ENCODE results near the gene ATXN7.
A peak's percentile ranks its signal among the peaks of the same experiment; 100 is the strongest.

ATXN7 gene

GRCh38 chr3:64023861-64024223, 160.2 kb downstream of the ATXN7 start:
- no peak overlapping the region for H3K9ac ChIP-seq (ENCODE audit: low read depth, low read length)
- H3K36me3 ChIP-seq (ENCODE audit: control insufficient read depth, insufficient read depth, low read length), result peaks cover 30% of the 10 kb centered on the region
- H3K27ac ChIP-seq (ENCODE audit: low read depth, low read length), result no peak overlapping the region
- peaks cover 7% of the 10 kb centered on the region for H3K4me1 ChIP-seq (ENCODE audit: control insufficient read depth, insufficient read depth, low read length)
- H3K27me3 ChIP-seq (ENCODE audit: control insufficient read depth, insufficient read depth, low read length), result no peaks in the 10 kb centered on the region
- no peaks in the 10 kb centered on the region for H3K9me3 ChIP-seq (ENCODE audit: control insufficient read depth, insufficient read depth, low read length)
- H3K4me3 ChIP-seq (ENCODE audit: low read depth, low read length), result peak overlapping the region; percentile 100

GRCh38 chr3:64026346-64026745, 162.7 kb downstream of the ATXN7 start:
- H3K9me3 ChIP-seq (ENCODE audit: control insufficient read depth, insufficient read depth, low read length), result no peaks in the 10 kb centered on the region
- H3K36me3 ChIP-seq (ENCODE audit: control insufficient read depth, insufficient read depth, low read length), result peaks cover 5% of the 10 kb centered on the region
- peaks cover 19% of the 10 kb centered on the region for H3K4me1 ChIP-seq (ENCODE audit: control insufficient read depth, insufficient read depth, low read length)
- H3K27me3 ChIP-seq (ENCODE audit: control insufficient read depth, insufficient read depth, low read length), result no peaks in the 10 kb centered on the region
- H3K27ac ChIP-seq (ENCODE audit: low read depth, low read length), result no peak overlapping the region
- no peak overlapping the region for H3K9ac ChIP-seq (ENCODE audit: low read depth, low read length)
- H3K4me3 ChIP-seq (ENCODE audit: low read depth, low read length), result no peak overlapping the region

GRCh38 chr3:64027658-64028057, 164.0 kb downstream of the ATXN7 start:
- Histone ChIP-seq H3K4me1 (ENCODE audit: control insufficient read depth, insufficient read depth, low read length) (peaks cover 14% of the 10 kb centered on the region), H3K27me3 (ENCODE audit: control insufficient read depth, insufficient read depth, low read length) (no peaks in the 10 kb centered on the region), H3K27ac (ENCODE audit: low read depth, low read length) (no peak overlapping the region), H3K36me3 (ENCODE audit: control insufficient read depth, insufficient read depth, low read length) (no peaks in the 10 kb centered on the region), H3K9me3 (ENCODE audit: control insufficient read depth, insufficient read depth, low read length) (no peaks in the 10 kb centered on the region), H3K9ac (ENCODE audit: low read depth, low read length) (no peak overlapping the region), H3K4me3 (ENCODE audit: low read depth, low read length) (no peak overlapping the region)

GRCh38 chr3:64028754-64029153, 165.1 kb downstream of the ATXN7 start:
- Histone ChIP-seq H3K9ac (ENCODE audit: low read depth, low read length) (no peak overlapping the region), H3K4me3 (ENCODE audit: low read depth, low read length) (no peak overlapping the region), H3K4me1 (ENCODE audit: control insufficient read depth, insufficient read depth, low read length) (peaks cover 14% of the 10 kb centered on the region), H3K36me3 (ENCODE audit: control insufficient read depth, insufficient read depth, low read length) (no peaks in the 10 kb centered on the region), H3K27me3 (ENCODE audit: control insufficient read depth, insufficient read depth, low read length) (no peaks in the 10 kb centered on the region), H3K9me3 (ENCODE audit: control insufficient read depth, insufficient read depth, low read length) (no peaks in the 10 kb centered on the region), H3K27ac (ENCODE audit: low read depth, low read length) (no peak overlapping the region)

GRCh38 chr3:64029287-64029686, 165.6 kb downstream of the ATXN7 start:
- no peaks in the 10 kb centered on the region for H3K27me3 ChIP-seq (ENCODE audit: control insufficient read depth, insufficient read depth, low read length)
- no peak overlapping the region for H3K9ac ChIP-seq (ENCODE audit: low read depth, low read length)
- no peaks in the 10 kb centered on the region for H3K36me3 ChIP-seq (ENCODE audit: control insufficient read depth, insufficient read depth, low read length)
- peaks cover 14% of the 10 kb centered on the region for H3K4me1 ChIP-seq (ENCODE audit: control insufficient read depth, insufficient read depth, low read length)
- no peak overlapping the region for H3K27ac ChIP-seq (ENCODE audit: low read depth, low read length)
- H3K4me3 ChIP-seq (ENCODE audit: low read depth, low read length), result no peak overlapping the region
- no peaks in the 10 kb centered on the region for H3K9me3 ChIP-seq (ENCODE audit: control insufficient read depth, insufficient read depth, low read length)

GRCh38 chr3:64030741-64031140, 167.1 kb downstream of the ATXN7 start:
- no peaks in the 10 kb centered on the region for H3K27me3 ChIP-seq (ENCODE audit: control insufficient read depth, insufficient read depth, low read length)
- H3K9ac ChIP-seq (ENCODE audit: low read depth, low read length), result peak overlapping the region; percentile 15; the same call in 1 of the 2 replicates
- H3K4me3 ChIP-seq (ENCODE audit: low read depth, low read length), result no peak overlapping the region
- H3K27ac ChIP-seq (ENCODE audit: low read depth, low read length), result no peak overlapping the region
- H3K36me3 ChIP-seq (ENCODE audit: control insufficient read depth, insufficient read depth, low read length), result no peaks in the 10 kb centered on the region
- H3K4me1 ChIP-seq (ENCODE audit: control insufficient read depth, insufficient read depth, low read length), result peaks cover 14% of the 10 kb centered on the region
- H3K9me3 ChIP-seq (ENCODE audit: control insufficient read depth, insufficient read depth, low read length), result no peaks in the 10 kb centered on the region

- H3K36me3 ChIP-seq (ENCODE audit: control insufficient read depth, insufficient read depth, low read length), result no peaks in the 10 kb centered on the region
- peaks cover 14% of the 10 kb centered on the region for H3K4me1 ChIP-seq (ENCODE audit: control insufficient read depth, insufficient read depth, low read length)
- H3K27me3 ChIP-seq (ENCODE audit: control insufficient read depth, insufficient read depth, low read length), result no peaks in the 10 kb centered on the region
- no peak overlapping the region for H3K27ac ChIP-seq (ENCODE audit: low read depth, low read length)
- H3K9me3 ChIP-seq (ENCODE audit: control insufficient read depth, insufficient read depth, low read length), result no peaks in the 10 kb centered on the region
- no peak overlapping the region for H3K4me3 ChIP-seq (ENCODE audit: low read depth, low read length)
- no peak overlapping the region for H3K9ac ChIP-seq (ENCODE audit: low read depth, low read length)
Observed at GRCh38 chr3:64031540-64032508, 168.2 kb downstream of the ATXN7 start.

- Histone ChIP-seq H3K36me3 (ENCODE audit: control insufficient read depth, insufficient read depth, low read length) (no peaks in the 10 kb centered on the region), H3K4me3 (ENCODE audit: low read depth, low read length) (no peak overlapping the region), H3K9ac (ENCODE audit: low read depth, low read length) (no peak overlapping the region), H3K4me1 (ENCODE audit: control insufficient read depth, insufficient read depth, low read length) (peaks cover 14% of the 10 kb centered on the region), H3K27ac (ENCODE audit: low read depth, low read length) (no peak overlapping the region), H3K27me3 (ENCODE audit: control insufficient read depth, insufficient read depth, low read length) (no peaks in the 10 kb centered on the region), H3K9me3 (ENCODE audit: control insufficient read depth, insufficient read depth, low read length) (no peaks in the 10 kb centered on the region)
Observed at GRCh38 chr3:64033069-64033468, 169.4 kb downstream of the ATXN7 start.

- Histone ChIP-seq H3K4me3 (ENCODE audit: low read depth, low read length) (no peak overlapping the region), H3K9ac (ENCODE audit: low read depth, low read length) (no peak overlapping the region), H3K9me3 (ENCODE audit: control insufficient read depth, insufficient read depth, low read length) (no peaks in the 10 kb centered on the region), H3K36me3 (ENCODE audit: control insufficient read depth, insufficient read depth, low read length) (no peaks in the 10 kb centered on the region), H3K27me3 (ENCODE audit: control insufficient read depth, insufficient read depth, low read length) (no peaks in the 10 kb centered on the region), H3K4me1 (ENCODE audit: control insufficient read depth, insufficient read depth, low read length) (no peaks in the 10 kb centered on the region), H3K27ac (ENCODE audit: low read depth, low read length) (no peak overlapping the region)
Observed at GRCh38 chr3:64037084-64037483, 173.4 kb downstream of the ATXN7 start.

GRCh38 chr3:64038253-64038767, 174.6 kb downstream of the ATXN7 start:
- Histone ChIP-seq H3K9ac (ENCODE audit: low read depth, low read length) (no peak overlapping the region), H3K4me3 (ENCODE audit: low read depth, low read length) (no peak overlapping the region), H3K36me3 (ENCODE audit: control insufficient read depth, insufficient read depth, low read length) (no peaks in the 10 kb centered on the region), H3K9me3 (ENCODE audit: control insufficient read depth, insufficient read depth, low read length) (no peaks in the 10 kb centered on the region), H3K4me1 (ENCODE audit: control insufficient read depth, insufficient read depth, low read length) (no peaks in the 10 kb centered on the region), H3K27me3 (ENCODE audit: control insufficient read depth, insufficient read depth, low read length) (no peaks in the 10 kb centered on the region), H3K27ac (ENCODE audit: low read depth, low read length) (no peak overlapping the region)

GRCh38 chr3:64039332-64039731, 175.7 kb downstream of the ATXN7 start:
- Histone ChIP-seq H3K4me3 (ENCODE audit: low read depth, low read length) (no peak overlapping the region), H3K27me3 (ENCODE audit: control insufficient read depth, insufficient read depth, low read length) (no peaks in the 10 kb centered on the region), H3K9ac (ENCODE audit: low read depth, low read length) (no peak overlapping the region), H3K36me3 (ENCODE audit: control insufficient read depth, insufficient read depth, low read length) (no peaks in the 10 kb centered on the region), H3K27ac (ENCODE audit: low read depth, low read length) (no peak overlapping the region), H3K9me3 (ENCODE audit: control insufficient read depth, insufficient read depth, low read length) (no peaks in the 10 kb centered on the region), H3K4me1 (ENCODE audit: control insufficient read depth, insufficient read depth, low read length) (no peaks in the 10 kb centered on the region)
